ENCODE results near the gene CTRB1. TPM values are rescaled to one million over a fixed set of nuclear protein-coding genes. Genes with fewer than 3 reads are reported as not detected.

Gene CTRB1
- total and polyA plus RNA-seq, 8 donors = 0.12 to 0.20 (median 0.20) TPM; not detected in 5

DNA sequence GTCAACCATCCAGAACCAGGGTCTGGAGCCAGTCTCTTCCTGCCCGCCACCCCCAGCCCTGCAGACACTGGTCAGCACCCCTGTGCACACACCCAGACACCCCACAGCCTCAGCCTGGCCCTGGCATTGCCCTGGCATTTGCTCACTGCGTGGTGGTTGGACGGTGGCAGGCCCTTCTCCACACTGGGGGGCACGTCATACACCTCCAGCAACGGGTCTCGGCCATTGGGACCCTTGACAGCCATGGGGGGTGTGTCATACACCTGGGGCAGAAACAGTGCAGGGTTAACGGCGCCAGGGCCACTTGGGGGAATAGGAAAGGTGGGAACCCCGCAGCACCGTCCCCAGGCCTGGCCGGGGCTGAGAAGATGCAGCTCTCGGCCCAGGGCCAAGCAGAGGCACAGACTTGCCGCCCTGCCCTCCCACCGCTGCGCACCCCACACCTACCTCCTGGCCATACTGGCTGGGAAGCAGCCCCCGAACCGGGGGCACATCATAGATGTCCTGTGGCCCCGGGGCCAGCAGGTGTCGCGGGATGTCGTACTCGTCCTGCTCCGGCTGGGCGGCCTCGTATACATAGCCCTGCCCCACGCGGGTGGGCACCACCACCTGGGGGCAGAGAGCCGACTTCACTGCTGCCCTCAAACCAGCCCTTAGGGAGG lies 18.1 kb downstream of the CTRB1 start:
- Histone ChIP-seq H3K4me1 (peaks cover 14 to 30% of the 10 kb centered on the region in 2 donors), H3K27me3 (peaks cover 0 to 8% of the 10 kb centered on the region in 2 donors), H3K36me3 (peaks cover 0 to 55% of the 10 kb centered on the region in 2 donors), H3K27ac (no peak overlapping the region), H3K9me3 (no peaks in the 10 kb centered on the region), H3K4me3 (no peak overlapping the region)
- intact Hi-C loops (cut with DNase I) = no loop called here
- DNase-seq (peak in 1 of 4 donors; percentile 80), ATAC-seq (no peak)
- TF ChIP-seq, protein P1, sequence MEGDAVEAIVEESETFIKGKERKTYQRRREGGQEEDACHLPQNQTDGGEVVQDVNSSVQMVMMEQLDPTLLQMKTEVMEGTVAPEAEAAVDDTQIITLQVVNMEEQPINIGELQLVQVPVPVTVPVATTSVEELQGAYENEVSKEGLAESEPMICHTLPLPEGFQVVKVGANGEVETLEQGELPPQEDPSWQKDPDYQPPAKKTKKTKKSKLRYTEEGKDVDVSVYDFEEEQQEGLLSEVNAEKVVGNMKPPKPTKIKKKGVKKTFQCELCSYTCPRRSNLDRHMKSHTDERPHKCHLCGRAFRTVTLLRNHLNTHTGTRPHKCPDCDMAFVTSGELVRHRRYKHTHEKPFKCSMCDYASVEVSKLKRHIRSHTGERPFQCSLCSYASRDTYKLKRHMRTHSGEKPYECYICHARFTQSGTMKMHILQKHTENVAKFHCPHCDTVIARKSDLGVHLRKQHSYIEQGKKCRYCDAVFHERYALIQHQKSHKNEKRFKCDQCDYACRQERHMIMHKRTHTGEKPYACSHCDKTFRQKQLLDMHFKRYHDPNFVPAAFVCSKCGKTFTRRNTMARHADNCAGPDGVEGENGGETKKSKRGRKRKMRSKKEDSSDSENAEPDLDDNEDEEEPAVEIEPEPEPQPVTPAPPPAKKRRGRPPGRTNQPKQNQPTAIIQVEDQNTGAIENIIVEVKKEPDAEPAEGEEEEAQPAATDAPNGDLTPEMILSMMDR (IDR thresholded peaks at IDR 0.05) = no peak

DNA sequence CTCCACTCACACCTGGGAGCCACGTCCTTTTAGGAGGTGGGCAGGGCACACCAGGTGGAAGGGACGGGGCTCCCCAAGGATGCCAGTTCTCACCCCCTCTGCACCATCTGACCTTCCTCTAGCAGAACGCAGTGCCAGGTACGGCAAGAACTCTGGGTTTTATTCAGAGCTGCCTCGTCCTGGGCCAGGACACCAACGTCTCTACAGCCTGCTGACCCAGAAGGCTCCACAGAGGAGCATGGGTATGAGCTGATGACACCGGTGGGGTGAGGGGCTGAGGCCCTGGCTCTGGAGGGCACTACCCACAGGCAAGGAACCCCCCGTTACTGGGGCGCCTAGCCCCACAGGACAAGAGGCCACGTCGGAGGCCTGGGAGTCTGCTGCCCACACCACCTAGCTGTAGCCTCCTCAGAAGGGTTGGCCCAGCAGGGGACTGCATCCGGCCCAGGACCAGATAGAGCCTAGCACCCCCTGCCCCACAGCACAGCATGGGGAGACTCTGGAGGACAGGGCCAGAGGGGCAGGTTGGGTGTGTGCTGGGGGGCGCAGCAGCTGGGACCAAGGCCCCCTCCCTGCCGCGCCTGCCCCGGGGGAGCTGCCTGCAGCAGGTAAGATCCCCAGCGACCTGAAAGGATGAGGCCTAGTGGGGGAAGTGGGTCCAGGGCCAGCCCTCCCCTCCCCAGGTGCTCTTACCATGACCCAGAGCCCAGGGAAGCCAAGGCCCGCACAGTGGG lies 18.8 kb downstream of the CTRB1 start:
- no peak for ATAC-seq

DNA sequence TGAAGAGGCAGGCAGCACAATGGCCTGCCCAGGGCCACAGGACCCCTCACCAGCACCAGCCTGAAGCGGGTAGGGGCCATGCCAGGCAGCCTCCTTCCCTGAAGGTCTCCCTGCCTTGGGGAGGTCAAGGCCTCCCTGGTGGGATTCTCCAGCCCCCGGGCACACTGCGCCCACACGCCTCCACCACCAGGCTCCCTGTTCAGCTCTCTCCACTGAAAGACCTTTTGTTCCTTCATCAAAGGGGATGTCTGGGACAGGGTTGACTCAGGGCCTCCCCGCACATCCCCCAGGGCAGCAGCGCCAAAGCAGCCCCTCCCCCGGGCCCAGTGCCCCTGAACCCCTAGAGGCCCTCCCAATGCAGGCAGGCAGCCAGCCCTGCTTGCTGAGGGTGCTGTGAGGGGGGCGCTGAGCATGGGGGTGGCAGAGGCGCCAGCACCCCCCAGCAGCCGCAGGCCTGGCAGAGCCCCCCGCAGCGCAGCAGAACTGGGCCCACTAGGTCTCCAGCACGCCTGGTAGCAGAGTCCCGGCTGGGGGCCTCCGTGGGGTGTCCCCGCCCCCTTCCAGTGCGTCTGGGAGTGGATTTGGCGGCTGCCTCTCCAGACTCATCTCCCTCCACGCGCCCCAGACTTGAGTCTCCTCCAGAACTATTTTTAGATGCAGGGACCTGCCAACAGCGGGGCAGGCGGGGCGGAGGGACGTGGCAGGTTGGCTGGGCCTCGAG lies 19.5 kb downstream of the CTRB1 start:
- H3K4me3 ChIP-seq = no peak overlapping the region
- peaks cover 0 to 4% of the 10 kb centered on the region in 2 donors for H3K27me3 ChIP-seq
- ATAC-seq (peak; percentile 64), DNase-seq (peak in 3 of 4 donors; percentile 69 to 87 (median 77))
- no peaks in the 10 kb centered on the region for H3K9me3 ChIP-seq
- H3K27ac ChIP-seq = peak overlapping the region; percentile 51 to 77
- H3K4me1 ChIP-seq = peaks cover 14 to 32% of the 10 kb centered on the region in 2 donors
- TF ChIP-seq, protein P1 (IDR thresholded peaks at IDR 0.05) = no peak
- peaks cover 0 to 53% of the 10 kb centered on the region in 2 donors for H3K36me3 ChIP-seq
- intact Hi-C loops (cut with DNase I) = no loop called here

More for the DNA sequence above, 18.8 kb downstream of the CTRB1 start:
- Histone ChIP-seq H3K27me3 (peaks cover 0 to 8% of the 10 kb centered on the region in 2 donors), H3K36me3 (peaks cover 0 to 55% of the 10 kb centered on the region in 2 donors), H3K27ac (peak overlapping the region; percentile 51 to 77), H3K4me3 (no peak overlapping the region), H3K9me3 (no peaks in the 10 kb centered on the region), H3K4me1 (peaks cover 14 to 30% of the 10 kb centered on the region in 2 donors)
- peak in 1 of 4 donors; percentile 66 for DNase-seq
- TF ChIP-seq, protein P1 (IDR thresholded peaks at IDR 0.05) = no peak
- intact Hi-C loops (cut with DNase I) = no loop called here

DNA sequence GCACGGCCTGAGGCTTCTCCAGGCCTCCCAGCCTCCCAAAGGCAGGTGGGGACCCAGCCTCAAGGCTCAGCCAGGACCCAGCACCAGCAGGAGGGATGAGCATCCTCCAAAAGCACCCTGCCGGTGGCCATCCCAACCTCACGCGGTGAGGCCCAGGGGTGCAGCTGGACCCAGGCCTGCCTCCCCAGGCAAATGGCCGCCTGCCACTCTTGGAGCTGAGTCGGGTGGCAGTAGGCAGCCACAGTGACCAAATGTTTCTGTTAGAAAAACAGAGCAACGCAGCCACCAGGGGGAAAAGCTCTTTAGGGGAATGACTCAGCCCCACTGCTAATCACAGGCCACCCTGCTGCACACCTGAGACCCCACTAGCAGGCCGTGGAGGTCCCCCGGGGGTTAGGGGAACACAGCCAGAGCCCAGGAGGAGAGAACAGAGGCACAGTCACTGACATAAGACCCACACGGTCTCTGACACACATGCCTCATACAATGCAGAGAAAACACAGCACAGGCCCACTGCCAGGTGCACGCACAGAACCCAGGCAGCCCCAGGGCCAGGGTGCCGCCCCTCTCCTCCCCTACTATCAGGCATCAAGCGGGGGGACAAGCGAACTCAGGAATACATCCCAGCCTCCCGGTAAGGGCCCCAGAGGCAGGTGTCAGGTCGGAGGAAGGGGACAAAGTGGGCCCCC lies 20.2 kb downstream of the CTRB1 start:
- TF ChIP-seq, protein P1 (IDR thresholded peaks at IDR 0.05) = no peak
- Histone ChIP-seq H3K9me3 (no peaks in the 10 kb centered on the region), H3K4me3 (no peak overlapping the region), H3K27me3 (no peaks in the 10 kb centered on the region), H3K36me3 (peaks cover 0 to 51% of the 10 kb centered on the region in 2 donors), H3K4me1 (peaks cover 20 to 39% of the 10 kb centered on the region in 2 donors), H3K27ac (peak overlapping the region; percentile 51 to 77)
- ATAC-seq = peak; percentile 4
- intact Hi-C loops (cut with DNase I) = no loop called here
- no peak for DNase-seq
